ENCODE results near the gene ANKRD10.
"Not testable (repeated sequence)": the region's sequence is repeated elsewhere in the genome, so short reads cannot be mapped to it uniquely, and the experiment has no call there.

ANKRD10 gene

DNA sequence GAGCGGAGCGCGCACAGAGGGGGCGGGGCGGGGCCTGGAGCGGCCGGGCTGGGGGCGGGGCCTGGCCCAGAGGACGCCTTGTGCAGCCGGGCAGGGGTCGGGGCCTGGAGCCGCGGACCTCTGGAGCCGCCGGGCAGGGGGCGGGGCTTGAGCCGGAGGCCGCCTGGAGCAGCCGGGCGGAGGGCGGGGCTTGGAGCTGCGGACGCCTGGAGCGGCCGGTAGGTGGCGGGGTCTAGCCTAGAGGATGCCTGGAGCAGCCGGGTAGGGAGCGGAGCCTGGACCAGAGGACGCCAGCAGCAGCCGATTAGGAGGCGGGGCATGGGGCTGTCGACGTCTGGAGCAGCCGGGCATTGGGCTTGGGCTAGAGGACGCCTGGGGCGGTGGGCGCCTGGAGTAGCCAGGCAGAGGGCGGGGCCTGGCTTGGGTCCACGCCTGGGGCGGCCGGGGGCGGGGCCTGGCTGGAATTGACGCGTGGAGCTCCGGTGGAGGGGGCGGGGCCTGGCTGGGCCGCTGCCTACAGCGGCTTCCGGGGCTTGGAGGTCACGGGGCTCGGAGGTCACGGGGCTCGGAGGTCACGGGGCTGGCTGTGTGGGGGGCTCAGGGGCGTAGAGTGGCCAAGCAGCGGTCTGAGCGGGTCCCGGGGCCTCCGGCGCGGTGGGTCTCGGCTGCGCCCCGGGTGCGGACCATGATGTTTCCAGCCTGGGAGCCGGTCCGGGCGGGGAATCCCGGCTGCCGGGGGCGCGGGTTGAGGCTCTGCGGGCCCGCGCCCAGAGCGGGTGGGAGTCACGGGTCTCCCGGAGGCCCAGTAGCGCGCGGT, at the start of gene ANKRD10:
Gene ANKRD10, minus strand, starts transcription at position 13 of the 817 bp plus-strand sequence. CDS start 135 bp downstream, outside the sequence.
- in situ Hi-C loops (cut with MboI; ENCODE audit: low sequenced_read_pairs), result no loop called here

DNA sequence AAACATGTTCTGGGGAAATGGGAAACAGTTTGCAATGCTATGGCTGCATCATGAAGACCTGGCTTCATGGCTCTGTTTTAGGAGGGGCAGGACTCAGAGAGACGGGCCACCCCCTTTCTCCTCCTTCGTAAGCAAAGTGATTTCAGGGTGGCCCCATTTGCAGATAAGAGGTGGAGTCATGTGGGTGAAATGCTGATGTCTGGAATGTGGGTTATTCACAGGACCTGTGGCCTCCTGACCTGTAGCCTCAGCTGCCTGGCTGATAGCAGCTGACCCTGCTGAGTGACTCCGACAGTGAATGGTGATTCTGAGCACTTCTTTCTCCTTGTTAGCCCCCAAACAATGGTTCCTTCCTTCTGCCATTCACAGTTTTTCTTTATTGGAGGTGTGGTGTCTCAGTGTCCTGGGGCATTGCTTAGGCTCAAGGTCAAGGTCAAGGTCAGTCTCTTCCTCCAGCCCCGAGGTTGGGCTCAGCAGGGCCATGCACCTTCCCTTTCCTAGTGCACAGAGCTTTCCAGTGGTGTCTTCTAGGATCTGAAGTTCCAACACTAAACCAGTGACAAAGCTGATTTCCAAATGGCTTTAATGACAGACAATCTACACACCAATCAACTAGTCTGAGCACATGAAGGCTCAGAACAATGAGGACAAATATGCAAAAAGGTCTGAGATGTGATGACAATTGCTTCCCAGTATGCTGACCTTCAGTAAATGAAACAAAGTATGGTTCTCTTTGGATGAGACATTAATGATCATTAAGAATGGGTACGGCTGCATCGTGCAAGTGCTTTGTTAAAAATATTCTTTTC, 49.6 kb upstream of the ANKRD10 start:
- in situ Hi-C loops (cut with MboI; ENCODE audit: low sequenced_read_pairs), result no loop called here

DNA sequence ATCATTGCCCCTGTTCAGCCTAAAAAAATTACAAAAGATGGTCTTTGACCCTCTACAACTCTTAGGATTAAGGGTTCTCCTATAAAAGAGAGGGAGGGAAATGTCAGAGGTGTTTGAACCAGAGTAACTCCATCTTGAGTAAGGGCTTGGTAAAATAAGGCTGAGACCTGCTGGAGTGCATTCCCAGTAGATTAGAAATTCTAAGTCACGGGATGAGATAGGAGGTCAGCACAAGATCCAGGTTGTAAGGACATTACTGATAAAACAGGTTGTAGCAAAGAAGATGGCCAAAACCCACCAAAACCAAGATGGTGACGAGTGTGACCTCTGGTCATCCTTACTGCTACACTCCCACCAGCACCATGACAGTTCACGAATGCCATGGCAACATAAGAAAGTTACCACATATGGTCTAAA, 48.7 kb upstream of the ANKRD10 start:
- in situ Hi-C loops (cut with MboI; ENCODE audit: low sequenced_read_pairs), result no loop called here

- in situ Hi-C loops (cut with MboI; ENCODE audit: low sequenced_read_pairs), result no loop called here
These were observed 47.1 kb upstream of the ANKRD10 start for GRCh38 chr13:110961959-110962358.

DNA sequence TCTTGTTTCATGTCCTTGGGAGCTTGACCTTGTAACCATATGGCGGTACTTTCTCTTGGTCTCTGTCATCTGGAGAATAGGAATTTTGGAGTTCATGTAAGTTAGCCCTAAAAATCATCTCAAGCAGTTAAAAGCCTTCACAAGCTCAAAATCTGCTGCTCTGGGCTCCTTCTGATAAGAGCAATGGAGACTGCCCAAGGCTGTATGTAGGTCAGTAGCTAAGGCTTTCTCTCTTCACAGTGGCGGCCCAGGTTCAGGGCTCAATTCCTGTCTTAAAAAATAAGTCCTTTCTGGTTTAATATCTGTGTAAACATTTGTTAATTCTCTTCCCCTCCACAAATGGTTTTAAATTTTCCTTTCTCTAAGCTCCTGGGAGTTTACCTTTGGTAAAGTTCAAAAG, 45.3 kb upstream of the ANKRD10 start:
- in situ Hi-C loops (cut with MboI; ENCODE audit: low sequenced_read_pairs), result no loop called here

DNA sequence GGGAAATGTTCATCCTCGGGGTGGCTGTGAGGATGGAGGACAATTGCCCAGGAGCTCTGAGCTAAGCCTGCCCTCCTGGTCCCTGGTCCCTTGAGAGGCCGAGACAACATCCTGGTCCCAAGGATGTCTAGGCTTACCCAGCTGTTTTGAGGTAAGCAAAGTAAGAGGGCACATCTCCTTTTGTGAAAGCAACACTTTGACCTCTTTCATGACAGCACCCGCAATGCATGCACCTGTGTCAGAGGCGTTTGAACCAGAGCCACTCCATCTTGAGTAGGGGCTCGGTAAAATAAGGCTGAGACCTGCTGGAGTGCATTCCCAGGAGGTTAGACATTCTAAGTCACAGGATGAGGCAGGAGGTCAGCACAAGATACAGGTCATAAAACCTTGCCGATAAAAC, 43.1 kb upstream of the ANKRD10 start:
- in situ Hi-C loops (cut with MboI; ENCODE audit: low sequenced_read_pairs), result no loop called here

- in situ Hi-C loops (cut with MboI; ENCODE audit: low sequenced_read_pairs), result no loop called here
These were observed 42.5 kb upstream of the ANKRD10 start for GRCh38 chr13:110957181-110957884.

GRCh38 chr13:110956216-110956615, 41.3 kb upstream of the ANKRD10 start:
- in situ Hi-C loops (cut with MboI; ENCODE audit: low sequenced_read_pairs), result not testable (repeated sequence)

DNA sequence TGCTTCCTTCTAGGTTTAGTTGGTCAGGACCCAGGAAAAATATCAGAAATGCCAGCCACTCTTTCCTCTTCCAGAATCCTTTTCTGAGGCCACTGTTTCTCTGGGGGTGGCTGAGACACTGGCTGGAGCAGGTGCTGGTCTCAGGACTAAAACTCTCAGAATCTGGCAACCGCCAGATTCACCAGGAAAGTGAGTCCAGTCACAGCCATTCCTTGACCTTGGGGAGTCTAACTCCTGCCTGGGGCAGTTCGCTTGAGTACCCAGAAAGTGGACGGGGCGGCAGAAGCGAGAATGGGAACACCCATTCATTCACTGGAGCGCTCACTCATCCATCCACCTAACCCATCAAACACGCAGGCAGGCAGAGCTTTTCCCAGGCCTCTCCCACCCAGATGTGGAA, 40.7 kb upstream of the ANKRD10 start:
- in situ Hi-C loops (cut with MboI; ENCODE audit: low sequenced_read_pairs), result not testable (repeated sequence)

DNA sequence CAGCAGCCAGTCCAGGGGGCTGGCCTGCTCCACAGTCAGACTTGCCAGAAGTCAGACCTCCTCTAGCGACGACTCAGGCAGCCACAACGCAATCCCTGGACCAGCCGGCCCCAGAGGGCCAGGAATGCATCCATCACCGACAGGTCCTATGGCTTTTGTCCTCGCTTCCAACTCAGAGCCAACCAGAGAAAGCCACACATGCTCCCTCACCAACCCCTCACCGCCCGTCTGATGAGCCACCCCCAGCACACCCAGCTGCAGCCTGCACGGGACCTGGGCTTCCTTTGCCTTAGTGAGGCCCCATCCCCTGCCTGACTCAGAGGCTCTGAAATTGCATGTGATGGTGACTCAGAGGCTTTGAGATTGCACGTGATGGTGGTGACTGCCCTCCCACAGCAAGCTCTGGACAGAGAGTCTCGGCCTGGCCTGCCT, 40.2 kb upstream of the ANKRD10 start:
- in situ Hi-C loops (cut with MboI; ENCODE audit: low sequenced_read_pairs), result not testable (repeated sequence)

GRCh38 chr13:110954533-110954920, 39.7 kb upstream of the ANKRD10 start:
- in situ Hi-C loops (cut with MboI; ENCODE audit: low sequenced_read_pairs), result not testable (repeated sequence)

GRCh38 chr13:110953833-110954532, 39.1 kb upstream of the ANKRD10 start:
- in situ Hi-C loops (cut with MboI; ENCODE audit: low sequenced_read_pairs), result no loop called here

DNA sequence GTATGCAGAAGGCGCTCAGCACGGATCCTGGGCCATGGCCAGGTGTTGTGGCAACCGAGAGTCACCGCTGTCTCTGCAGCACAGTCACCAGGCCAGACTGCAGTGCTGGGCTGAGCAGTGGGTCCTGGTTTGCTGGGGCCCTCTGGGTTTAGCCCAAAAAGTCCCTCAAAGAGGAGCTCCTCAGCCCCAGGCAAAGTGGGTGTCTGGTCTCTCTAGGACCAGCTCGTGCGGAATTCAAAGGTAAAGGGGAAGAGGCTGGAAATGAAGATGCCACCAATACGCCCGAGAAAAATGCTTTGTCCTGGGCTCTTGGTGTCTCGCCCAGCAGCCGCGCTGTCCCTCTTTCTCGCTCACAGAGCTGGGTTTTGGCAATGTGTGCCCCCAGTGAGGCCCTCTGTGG, 38.5 kb upstream of the ANKRD10 start:
- in situ Hi-C loops (cut with MboI; ENCODE audit: low sequenced_read_pairs), result no loop called here

DNA sequence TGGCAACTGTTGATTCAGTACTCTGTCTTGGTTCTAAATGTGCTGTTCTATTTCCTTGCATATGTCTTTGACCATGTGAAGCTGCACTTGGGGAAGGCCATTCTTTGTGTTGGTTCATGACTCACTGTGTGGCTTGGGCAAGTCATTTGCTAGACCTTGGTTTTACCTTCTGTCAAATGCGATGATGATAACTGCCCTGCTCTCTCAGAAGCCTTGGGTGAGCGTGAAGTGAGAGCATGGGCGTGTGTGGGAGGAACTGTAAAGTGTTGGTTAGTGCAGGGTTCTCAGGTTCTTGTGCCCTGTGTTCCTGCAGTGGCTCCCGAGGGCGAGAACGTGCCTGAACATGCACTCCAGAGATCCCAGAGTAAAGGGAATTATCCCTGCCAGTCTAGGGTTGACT, 37.3 kb upstream of the ANKRD10 start:
- in situ Hi-C loops (cut with MboI; ENCODE audit: low sequenced_read_pairs), result not testable (repeated sequence)

GRCh38 chr13:110950819-110951570, 36.1 kb upstream of the ANKRD10 start:
- in situ Hi-C loops (cut with MboI; ENCODE audit: low sequenced_read_pairs), result no loop called here

- in situ Hi-C loops (cut with MboI; ENCODE audit: low sequenced_read_pairs), result no loop called here
These were observed 35.5 kb upstream of the ANKRD10 start for GRCh38 chr13:110950356-110950755.

- in situ Hi-C loops (cut with MboI; ENCODE audit: low sequenced_read_pairs), result no loop called here
These were observed 34.8 kb upstream of the ANKRD10 start for GRCh38 chr13:110949628-110950027.

GRCh38 chr13:110949116-110949515, 34.2 kb upstream of the ANKRD10 start:
- in situ Hi-C loops (cut with MboI; ENCODE audit: low sequenced_read_pairs), result no loop called here

GRCh38 chr13:110947338-110947737, 32.5 kb upstream of the ANKRD10 start:
- in situ Hi-C loops (cut with MboI; ENCODE audit: low sequenced_read_pairs), result not testable (repeated sequence)
